ENCODE results near the gene GMEB2.

GMEB2 gene

GRCh38 chr20:63665708-63666107, 38.8 kb upstream of the GMEB2 start:
- H3K36me3 ChIP-seq (ENCODE audit: control insufficient read depth in 1 of 2, insufficient read depth in 2 of 2, low read depth in 1 of 2, low read length in 2 of 2), result peaks cover 76 to 84% of the 10 kb centered on the region in 2 experiments
- no peak overlapping the region for H2AFZ ChIP-seq (ENCODE audit: low read depth, low read length)
- H3K14ac ChIP-seq (ENCODE audit: low read length in 2 of 2), result no peak overlapping the region
- H3K4ac ChIP-seq (ENCODE audit: low read depth in 1 of 2, low read length in 2 of 2), result no peak overlapping the region
- no peak overlapping the region for H4K91ac ChIP-seq (ENCODE audit: low read length)
- H3K9me3 ChIP-seq (ENCODE audit: control insufficient read depth, low read length), result no peaks in the 10 kb centered on the region
- no peak overlapping the region for H3K4me2 ChIP-seq (ENCODE audit: low read length, poor library complexity, severe bottlenecking)
- no peak overlapping the region for H3K18ac ChIP-seq (ENCODE audit: low read depth in 1 of 2, low read length in 2 of 2)
- no peak overlapping the region for H2BK120ac ChIP-seq (ENCODE audit: low read depth, low read length)
- H3K27ac ChIP-seq (ENCODE audit: low read length, poor library complexity, severe bottlenecking), result no peak overlapping the region
- no peak overlapping the region for H3K23ac ChIP-seq (ENCODE audit: low read length in 2 of 2)
- peaks cover 53% of the 10 kb centered on the region for H3K79me1 ChIP-seq (replicated peaks; ENCODE audit: low read length, poor library complexity, severe bottlenecking)
- no peaks in the 10 kb centered on the region for H3K4me1 ChIP-seq (ENCODE audit: control insufficient read depth, insufficient read depth, low read depth, low read length)
- no peak overlapping the region for H4K8ac ChIP-seq (ENCODE audit: low read length)
- H3K27me3 ChIP-seq (ENCODE audit: control insufficient read depth in 1 of 2, insufficient read depth in 1 of 2, low read length in 2 of 2), result no peaks in the 10 kb centered on the region
- H2AK5ac ChIP-seq (ENCODE audit: low read length, severe bottlenecking), result no peak overlapping the region
- no peak overlapping the region for H2BK5ac ChIP-seq (ENCODE audit: low read depth, low read length, poor library complexity, severe bottlenecking)
- 97% methylated on average over 14 of the region's 14 CpGs for WGBS
- DNase-seq, result no peak
- H2BK15ac ChIP-seq (ENCODE audit: low read depth, poor library complexity, severe bottlenecking), result no peak overlapping the region
- H2BK12ac ChIP-seq (ENCODE audit: low read length in 2 of 2), result no peak overlapping the region
- no peak overlapping the region for H3K4me3 ChIP-seq (ENCODE audit: insufficient read depth in 1 of 2, low read depth in 1 of 2, low read length in 2 of 2)
- H3K9ac ChIP-seq (ENCODE audit: low read length), result no peak overlapping the region

GRCh38 chr20:63664861-63665594, 38.1 kb upstream of the GMEB2 start:
- peak overlapping the region; percentile 9 for H3K9ac ChIP-seq (ENCODE audit: low read length)
- no peaks in the 10 kb centered on the region for H3K9me3 ChIP-seq (ENCODE audit: control insufficient read depth, low read length)
- no peak overlapping the region for H2BK120ac ChIP-seq (ENCODE audit: low read depth, low read length)
- no peak overlapping the region for H3K23ac ChIP-seq (ENCODE audit: low read length in 2 of 2)
- no peak for DNase-seq
- no peaks in the 10 kb centered on the region for H3K4me1 ChIP-seq (ENCODE audit: control insufficient read depth, insufficient read depth, low read depth, low read length)
- H2AK5ac ChIP-seq (ENCODE audit: low read length, severe bottlenecking), result no peak overlapping the region
- no peak overlapping the region for H3K4me3 ChIP-seq (ENCODE audit: insufficient read depth in 1 of 2, low read depth in 1 of 2, low read length in 2 of 2)
- H3K14ac ChIP-seq (ENCODE audit: low read length in 2 of 2), result no peak overlapping the region
- no peak overlapping the region for H3K4me2 ChIP-seq (ENCODE audit: low read length, poor library complexity, severe bottlenecking)
- no peak overlapping the region for H2BK12ac ChIP-seq (ENCODE audit: low read length in 2 of 2)
- no peak overlapping the region for H4K91ac ChIP-seq (ENCODE audit: low read length)
- no peak overlapping the region for H3K4ac ChIP-seq (ENCODE audit: low read depth in 1 of 2, low read length in 2 of 2)
- H4K8ac ChIP-seq (ENCODE audit: low read length), result no peak overlapping the region
- WGBS, result 96% methylated on average over 18 of the region's 18 CpGs
- H2BK5ac ChIP-seq (ENCODE audit: low read depth, low read length, poor library complexity, severe bottlenecking), result no peak overlapping the region
- H2BK15ac ChIP-seq (ENCODE audit: low read depth, poor library complexity, severe bottlenecking), result no peak overlapping the region
- H3K27ac ChIP-seq (ENCODE audit: low read length, poor library complexity, severe bottlenecking), result no peak overlapping the region
- H2AFZ ChIP-seq (ENCODE audit: low read depth, low read length), result no peak overlapping the region
- peaks cover 55% of the 10 kb centered on the region for H3K79me1 ChIP-seq (replicated peaks; ENCODE audit: low read length, poor library complexity, severe bottlenecking)
- no peaks in the 10 kb centered on the region for H3K27me3 ChIP-seq (ENCODE audit: control insufficient read depth in 1 of 2, insufficient read depth in 1 of 2, low read length in 2 of 2)
- H3K36me3 ChIP-seq (ENCODE audit: control insufficient read depth in 1 of 2, insufficient read depth in 2 of 2, low read depth in 1 of 2, low read length in 2 of 2), result peaks cover 79 to 83% of the 10 kb centered on the region in 2 experiments
- H3K18ac ChIP-seq (ENCODE audit: low read depth in 1 of 2, low read length in 2 of 2), result no peak overlapping the region

- Histone ChIP-seq H2BK120ac (ENCODE audit: low read depth, low read length) (no peak overlapping the region), H3K9ac (ENCODE audit: low read length) (no peak overlapping the region)
Observed at GRCh38 chr20:63664143-63664851, 37.4 kb upstream of the GMEB2 start.

GRCh38 chr20:63663332-63664066, 36.6 kb upstream of the GMEB2 start:
- Histone ChIP-seq H2AK5ac (ENCODE audit: low read length, severe bottlenecking) (no peak overlapping the region), H3K27me3 (ENCODE audit: control insufficient read depth in 1 of 2, insufficient read depth in 1 of 2, low read length in 2 of 2) (no peaks in the 10 kb centered on the region), H4K8ac (ENCODE audit: low read length) (no peak overlapping the region), H3K4ac (ENCODE audit: low read depth in 1 of 2, low read length in 2 of 2) (no peak overlapping the region), H3K14ac (ENCODE audit: low read length in 2 of 2) (no peak overlapping the region), H4K91ac (ENCODE audit: low read length) (no peak overlapping the region), H3K9ac (ENCODE audit: low read length) (no peak overlapping the region), H2BK5ac (ENCODE audit: low read depth, low read length, poor library complexity, severe bottlenecking) (no peak overlapping the region), H3K23ac (ENCODE audit: low read length in 2 of 2) (no peak overlapping the region), H3K4me1 (ENCODE audit: control insufficient read depth, insufficient read depth, low read depth, low read length) (peaks cover 7% of the 10 kb centered on the region), H3K27ac (ENCODE audit: low read length, poor library complexity, severe bottlenecking) (no peak overlapping the region), H3K9me3 (ENCODE audit: control insufficient read depth, low read length) (no peaks in the 10 kb centered on the region), H3K79me1 (replicated peaks; ENCODE audit: low read length, poor library complexity, severe bottlenecking) (peaks cover 60% of the 10 kb centered on the region), H2BK15ac (ENCODE audit: low read depth, poor library complexity, severe bottlenecking) (no peak overlapping the region), H3K4me3 (ENCODE audit: insufficient read depth in 1 of 2, low read depth in 1 of 2, low read length in 2 of 2) (no peak overlapping the region), H3K36me3 (ENCODE audit: control insufficient read depth in 1 of 2, insufficient read depth in 2 of 2, low read depth in 1 of 2, low read length in 2 of 2) (peaks cover 68 to 78% of the 10 kb centered on the region in 2 experiments), H2BK12ac (ENCODE audit: low read length in 2 of 2) (no peak overlapping the region), H3K4me2 (ENCODE audit: low read length, poor library complexity, severe bottlenecking) (no peak overlapping the region), H2AFZ (ENCODE audit: low read depth, low read length) (no peak overlapping the region), H2BK120ac (ENCODE audit: low read depth, low read length) (no peak overlapping the region), H3K18ac (ENCODE audit: low read depth in 1 of 2, low read length in 2 of 2) (no peak overlapping the region)
- WGBS, result 96% methylated on average over 26 of the region's 26 CpGs
- DNase-seq, result no peak

More at GRCh38 chr20:63664143-63664851, 37.4 kb upstream of the GMEB2 start:
- H3K4me2 ChIP-seq (ENCODE audit: low read length, poor library complexity, severe bottlenecking), result no peak overlapping the region
- peaks cover 2% of the 10 kb centered on the region for H3K4me1 ChIP-seq (ENCODE audit: control insufficient read depth, insufficient read depth, low read depth, low read length)
- peaks cover 58% of the 10 kb centered on the region for H3K79me1 ChIP-seq (replicated peaks; ENCODE audit: low read length, poor library complexity, severe bottlenecking)
- H3K4me3 ChIP-seq (ENCODE audit: insufficient read depth in 1 of 2, low read depth in 1 of 2, low read length in 2 of 2), result no peak overlapping the region
- H2BK12ac ChIP-seq (ENCODE audit: low read length in 2 of 2), result peak overlapping the region in 1 of 2 experiments; percentile 12
- no peak overlapping the region for H3K18ac ChIP-seq (ENCODE audit: low read depth in 1 of 2, low read length in 2 of 2)
- H2BK15ac ChIP-seq (ENCODE audit: low read depth, poor library complexity, severe bottlenecking), result no peak overlapping the region
- no peak overlapping the region for H3K4ac ChIP-seq (ENCODE audit: low read depth in 1 of 2, low read length in 2 of 2)
- no peak overlapping the region for H2BK5ac ChIP-seq (ENCODE audit: low read depth, low read length, poor library complexity, severe bottlenecking)
- H4K8ac ChIP-seq (ENCODE audit: low read length), result no peak overlapping the region
- H3K14ac ChIP-seq (ENCODE audit: low read length in 2 of 2), result no peak overlapping the region
- no peak overlapping the region for H3K27ac ChIP-seq (ENCODE audit: low read length, poor library complexity, severe bottlenecking)
- no peak overlapping the region for H2AK5ac ChIP-seq (ENCODE audit: low read length, severe bottlenecking)
- H3K23ac ChIP-seq (ENCODE audit: low read length in 2 of 2), result no peak overlapping the region
- H3K36me3 ChIP-seq (ENCODE audit: control insufficient read depth in 1 of 2, insufficient read depth in 2 of 2, low read depth in 1 of 2, low read length in 2 of 2), result peaks cover 76 to 83% of the 10 kb centered on the region in 2 experiments
- 96% methylated on average over 22 of the region's 22 CpGs for WGBS
- no peak overlapping the region for H4K91ac ChIP-seq (ENCODE audit: low read length)
- no peaks in the 10 kb centered on the region for H3K27me3 ChIP-seq (ENCODE audit: control insufficient read depth in 1 of 2, insufficient read depth in 1 of 2, low read length in 2 of 2)
- no peaks in the 10 kb centered on the region for H3K9me3 ChIP-seq (ENCODE audit: control insufficient read depth, low read length)
- H2AFZ ChIP-seq (ENCODE audit: low read depth, low read length), result no peak overlapping the region
- no peak for DNase-seq
